Fibroblast of mammary gland (primary cell): Measurements from ENCODE around the gene KLC1.
A peak's percentile ranks its signal among the peaks of the same experiment; 100 is the strongest.

Experiments
- DNase-seq: peaks from one replicate; pipeline ENCODE4 v3.0.0-alpha.2; 2010; ENCODE audit warnings: low read depth
- H3K4me3 ChIP-seq: 2 replicates; pipeline ENCODE4 v1.5.1; 2011; ENCODE audit warnings: low read depth, mild to moderate bottlenecking, low read length, moderate library complexity; ENCODE audit not compliant: control insufficient read depth
- TF ChIP-seq, protein P1 (sequence below): conservative IDR thresholded peaks from 2 replicates; pipeline ENCODE4 v1.5.1; 2011; ENCODE audit warnings: low read depth, low read length, inconsistent platforms; ENCODE audit not compliant: control insufficient read depth, insufficient read depth

KLC1 gene

GRCh38 chr14:103715052-103716000, 86.3 kb downstream of the KLC1 start, which contains the start of the genes XRCC3 and ZFYVE21:
Gene XRCC3 (minus strand): TSS chr14:103715451. CDS start chr14:103711087, 4,364 bp downstream.
Gene ZFYVE21 (plus strand): TSS chr14:103715810. CDS start chr14:103715842, 32 bp downstream.
- peak; percentile 99 for DNase-seq
- TF ChIP-seq, protein P1, sequence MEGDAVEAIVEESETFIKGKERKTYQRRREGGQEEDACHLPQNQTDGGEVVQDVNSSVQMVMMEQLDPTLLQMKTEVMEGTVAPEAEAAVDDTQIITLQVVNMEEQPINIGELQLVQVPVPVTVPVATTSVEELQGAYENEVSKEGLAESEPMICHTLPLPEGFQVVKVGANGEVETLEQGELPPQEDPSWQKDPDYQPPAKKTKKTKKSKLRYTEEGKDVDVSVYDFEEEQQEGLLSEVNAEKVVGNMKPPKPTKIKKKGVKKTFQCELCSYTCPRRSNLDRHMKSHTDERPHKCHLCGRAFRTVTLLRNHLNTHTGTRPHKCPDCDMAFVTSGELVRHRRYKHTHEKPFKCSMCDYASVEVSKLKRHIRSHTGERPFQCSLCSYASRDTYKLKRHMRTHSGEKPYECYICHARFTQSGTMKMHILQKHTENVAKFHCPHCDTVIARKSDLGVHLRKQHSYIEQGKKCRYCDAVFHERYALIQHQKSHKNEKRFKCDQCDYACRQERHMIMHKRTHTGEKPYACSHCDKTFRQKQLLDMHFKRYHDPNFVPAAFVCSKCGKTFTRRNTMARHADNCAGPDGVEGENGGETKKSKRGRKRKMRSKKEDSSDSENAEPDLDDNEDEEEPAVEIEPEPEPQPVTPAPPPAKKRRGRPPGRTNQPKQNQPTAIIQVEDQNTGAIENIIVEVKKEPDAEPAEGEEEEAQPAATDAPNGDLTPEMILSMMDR, result no peak
- peak within 1 kb of the TSS; percentile 67 for H3K4me3 ChIP-seq

GRCh38 chr14:103716091-103716801, 87.2 kb downstream of the KLC1 start:
- no peak for DNase-seq
- H3K4me3 ChIP-seq, result peak overlapping the region; percentile 67

GRCh38 chr14:103716899-103717411, 87.9 kb downstream of the KLC1 start:
- TF ChIP-seq, protein P1, result no peak
- no peak for DNase-seq
- H3K4me3 ChIP-seq, result peak overlapping the region; percentile 67

More at GRCh38 chr14:103716091-103716801, 87.2 kb downstream of the KLC1 start:
- TF ChIP-seq, protein P1, result no peak

- no peak overlapping the region for H3K4me3 ChIP-seq
- peak; percentile 93 for DNase-seq
- TF ChIP-seq, protein P1, result no peak
Measured at GRCh38 chr14:103718572-103718971, 89.6 kb downstream of the KLC1 start.

GRCh38 chr14:103719751-103720150, 90.7 kb downstream of the KLC1 start:
- TF ChIP-seq, protein P1, result no peak
- H3K4me3 ChIP-seq, result no peak overlapping the region
- no peak for DNase-seq

DNA sequence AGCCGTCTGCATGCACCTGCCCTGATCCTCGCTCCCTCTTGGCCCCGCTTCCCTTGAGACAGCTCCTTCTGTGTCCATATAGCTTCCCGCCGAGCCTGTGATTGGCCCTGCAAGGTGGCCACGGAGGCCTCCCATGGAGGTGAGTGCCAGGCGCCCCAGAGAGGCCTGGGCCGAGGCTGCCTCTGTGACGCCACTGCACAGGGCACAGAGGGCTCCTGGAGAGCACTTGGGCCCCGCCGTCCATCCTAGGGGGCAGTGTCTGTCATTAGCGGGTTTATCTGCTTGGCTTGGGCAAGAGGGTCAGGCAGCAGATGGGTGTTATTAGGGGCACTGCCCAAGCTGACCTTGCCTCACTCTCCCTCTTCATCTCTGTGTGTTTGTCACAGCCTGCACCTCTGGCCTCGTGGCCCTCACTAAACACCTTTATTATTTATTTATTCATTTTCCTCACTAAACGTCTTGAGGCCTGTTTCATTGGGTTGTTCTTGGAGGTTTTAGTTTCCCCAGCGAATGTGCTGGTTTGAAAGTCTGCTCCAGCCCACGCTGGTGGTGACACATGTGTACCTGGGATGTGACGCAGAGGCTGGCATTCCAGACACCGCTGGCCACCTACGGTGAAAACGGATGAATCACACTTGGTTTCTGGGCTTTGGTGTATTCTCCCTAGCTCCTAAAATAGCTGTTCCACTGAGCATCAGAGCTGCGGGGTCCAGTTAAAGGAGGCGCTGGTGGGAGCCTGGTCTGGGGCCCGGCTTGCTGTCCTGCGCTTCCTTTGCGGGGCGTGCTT, 92.5 kb downstream of the KLC1 start:
- TF ChIP-seq, protein P1, result no peak
- DNase-seq, result peak; percentile 85
- H3K4me3 ChIP-seq, result no peak overlapping the region
